Measurements from ENCODE around the gene SYNPR.
"Not testable (repeated sequence)": the region's sequence is repeated elsewhere in the genome, so short reads cannot be mapped to it uniquely, and the experiment has no call there.

SYNPR gene

GRCh38 chr3:63607716-63608115 lies 329.6 kb downstream of the SYNPR start:
- no peak for DNase-seq (ENCODE audit: extremely low read depth in 1 of 2, low read depth in 1 of 2)

DNA sequence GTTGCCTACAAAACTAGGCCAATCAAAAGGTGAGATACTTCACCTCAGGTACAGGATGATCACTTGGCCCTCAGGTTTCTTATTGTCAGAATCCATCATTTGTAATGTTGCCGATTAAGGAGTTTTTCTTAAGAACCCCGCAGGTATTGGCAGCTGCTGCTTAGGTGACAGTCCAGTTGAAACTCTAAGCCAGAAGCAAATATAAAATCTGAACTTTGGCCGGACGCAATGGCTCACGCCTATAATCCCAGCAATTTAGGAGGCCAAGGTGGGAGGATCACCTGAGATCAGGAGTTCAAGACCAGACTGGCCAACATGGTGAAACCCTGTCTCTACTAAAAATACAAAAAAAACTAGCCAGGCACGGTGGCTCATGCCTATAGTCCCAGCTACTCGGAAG lies 331.3 kb downstream of the SYNPR start:
- no peak for DNase-seq (ENCODE audit: extremely low read depth in 1 of 2, low read depth in 1 of 2)

DNA sequence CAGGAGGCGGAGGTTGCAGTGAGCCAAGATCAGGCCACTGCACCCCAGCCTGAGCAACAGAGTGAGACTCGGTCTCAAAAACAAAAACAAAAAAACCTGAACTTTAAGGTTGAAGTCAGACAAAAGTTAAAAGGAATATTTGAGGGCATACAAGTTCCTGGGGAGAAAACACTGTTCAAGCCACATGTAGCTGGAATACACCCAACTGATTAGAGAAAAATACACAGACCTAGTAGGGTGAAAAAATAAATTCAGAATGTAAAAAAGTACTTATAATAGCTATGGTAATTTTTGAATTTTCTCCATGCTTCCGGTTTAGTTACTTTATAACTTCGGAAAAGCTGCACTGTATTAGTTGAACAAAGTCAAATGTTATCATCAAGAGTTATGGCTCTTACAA lies 331.7 kb downstream of the SYNPR start:
- no peak for DNase-seq (ENCODE audit: extremely low read depth in 1 of 2, low read depth in 1 of 2)

DNA sequence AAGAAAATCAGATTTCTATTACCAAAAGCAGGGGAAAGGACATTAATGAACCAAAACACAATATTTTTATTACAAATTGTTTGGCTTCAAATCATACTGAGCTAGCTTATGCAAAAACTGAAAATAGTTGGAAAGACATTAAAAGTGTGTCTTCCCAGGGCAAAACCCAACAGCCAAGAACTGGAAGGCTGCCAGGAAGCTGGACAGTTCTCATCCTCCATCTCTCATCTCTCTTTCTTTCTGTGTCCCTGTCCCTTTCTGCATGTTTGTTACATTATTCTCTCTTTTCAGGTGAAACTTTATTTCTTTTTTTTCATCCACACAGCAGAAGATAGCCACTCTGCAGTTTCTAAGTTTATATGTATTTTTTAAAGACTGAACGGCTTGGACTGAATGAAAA lies 333.3 kb downstream of the SYNPR start:
- no peak for DNase-seq (ENCODE audit: extremely low read depth in 1 of 2, low read depth in 1 of 2)

GRCh38 chr3:63613561-63613960 lies 335.5 kb downstream of the SYNPR start:
- no peak for DNase-seq (ENCODE audit: extremely low read depth in 1 of 2, low read depth in 1 of 2)

- DNase-seq (ENCODE audit: extremely low read depth in 1 of 2, low read depth in 1 of 2) = no peak
These were observed 339.3 kb downstream of the SYNPR start for GRCh38 chr3:63617391-63617790.

DNA sequence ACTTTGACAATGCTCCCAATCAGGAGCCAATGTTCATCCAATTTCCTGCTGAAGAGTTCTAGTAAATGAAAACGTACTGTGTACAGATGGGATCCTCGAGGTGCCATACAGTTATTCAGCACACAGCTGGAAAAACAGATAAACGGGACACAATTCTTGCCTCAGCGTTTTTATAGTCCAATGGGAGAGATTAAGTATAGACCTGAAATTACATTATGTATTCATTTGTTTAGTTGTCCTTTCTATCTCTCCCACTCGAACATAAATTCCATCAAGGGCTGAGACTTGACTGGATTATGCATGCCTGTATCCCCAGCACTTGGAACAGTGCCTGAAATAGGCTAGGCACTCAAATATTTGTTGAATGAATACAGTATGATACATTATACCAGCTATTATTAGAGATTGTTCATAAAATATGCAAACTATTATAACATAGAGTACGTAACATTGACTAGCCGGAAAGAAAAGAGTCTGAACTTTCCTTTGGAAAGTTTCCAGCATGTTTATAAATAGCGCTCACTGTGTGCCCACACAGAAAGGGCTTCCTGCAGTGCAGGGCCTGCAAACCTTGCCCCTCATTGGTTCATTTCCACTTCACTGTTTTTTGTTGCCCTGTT lies 346.9 kb downstream of the SYNPR start:
- DNase-seq (ENCODE audit: extremely low read depth in 1 of 2, low read depth in 1 of 2) = no peak

DNA sequence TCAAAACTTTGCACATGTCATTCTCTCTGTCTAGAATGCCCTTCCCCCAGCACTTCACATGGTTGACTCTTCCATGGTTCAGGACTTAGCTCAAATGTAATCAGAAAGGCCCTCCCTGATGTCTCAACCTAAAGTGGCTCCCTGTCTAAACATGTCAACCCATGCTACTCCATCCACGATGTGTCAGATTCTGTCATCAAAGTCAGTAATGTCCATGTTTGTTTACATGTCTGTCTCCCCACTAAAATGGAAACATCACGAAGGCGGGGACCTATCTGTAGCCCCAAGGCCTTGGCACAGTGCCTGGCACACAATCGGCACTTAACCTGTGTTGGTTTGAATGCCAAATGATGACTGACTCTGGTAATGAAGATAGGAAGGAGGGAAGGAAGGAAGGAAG lies 353.6 kb downstream of the SYNPR start:
- DNase-seq (ENCODE audit: extremely low read depth in 1 of 2, low read depth in 1 of 2) = no peak

DNA sequence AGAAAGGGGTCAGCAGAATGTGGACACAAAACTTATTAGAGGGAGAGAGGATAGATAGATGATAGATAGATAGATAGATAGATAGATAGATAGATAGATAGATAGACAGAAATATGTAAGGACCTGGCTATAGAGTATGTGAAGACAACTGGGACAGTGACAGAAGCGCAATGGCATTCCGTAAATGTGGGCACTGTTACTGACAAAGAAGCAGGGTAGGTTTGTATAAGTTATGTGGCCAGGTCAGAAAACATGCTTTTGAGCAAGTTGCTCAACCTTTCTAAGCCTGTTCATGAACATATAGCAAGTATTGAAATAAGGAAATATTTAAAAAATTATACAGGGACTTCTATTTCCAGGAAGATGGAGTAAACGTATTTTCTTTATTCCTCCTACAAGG lies 357.1 kb downstream of the SYNPR start:
- no peak for DNase-seq (ENCODE audit: extremely low read depth in 1 of 2, low read depth in 1 of 2)

- no peak for DNase-seq (ENCODE audit: extremely low read depth in 1 of 2, low read depth in 1 of 2)
These were observed 361.7 kb downstream of the SYNPR start for GRCh38 chr3:63639806-63640205.

DNA sequence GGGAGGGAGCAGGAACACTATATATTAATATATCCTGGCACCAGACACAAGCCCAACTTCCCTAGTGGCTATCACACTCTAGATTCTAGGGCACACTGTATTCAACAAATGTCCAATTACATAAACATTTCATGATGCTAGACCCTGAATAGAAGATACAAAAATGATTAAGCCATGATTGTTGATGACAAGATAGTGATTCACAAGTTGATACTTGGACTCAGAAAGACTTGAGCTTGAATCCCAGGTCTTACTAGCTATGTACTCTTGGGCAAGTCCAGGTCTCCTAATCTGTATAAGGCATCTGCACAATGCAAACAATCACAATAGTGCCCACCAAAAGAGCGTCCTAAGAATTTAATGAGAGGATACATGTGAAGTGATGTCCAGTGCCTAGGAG lies 364.4 kb downstream of the SYNPR start:
- DNase-seq (ENCODE audit: extremely low read depth in 1 of 2, low read depth in 1 of 2) = no peak

DNA sequence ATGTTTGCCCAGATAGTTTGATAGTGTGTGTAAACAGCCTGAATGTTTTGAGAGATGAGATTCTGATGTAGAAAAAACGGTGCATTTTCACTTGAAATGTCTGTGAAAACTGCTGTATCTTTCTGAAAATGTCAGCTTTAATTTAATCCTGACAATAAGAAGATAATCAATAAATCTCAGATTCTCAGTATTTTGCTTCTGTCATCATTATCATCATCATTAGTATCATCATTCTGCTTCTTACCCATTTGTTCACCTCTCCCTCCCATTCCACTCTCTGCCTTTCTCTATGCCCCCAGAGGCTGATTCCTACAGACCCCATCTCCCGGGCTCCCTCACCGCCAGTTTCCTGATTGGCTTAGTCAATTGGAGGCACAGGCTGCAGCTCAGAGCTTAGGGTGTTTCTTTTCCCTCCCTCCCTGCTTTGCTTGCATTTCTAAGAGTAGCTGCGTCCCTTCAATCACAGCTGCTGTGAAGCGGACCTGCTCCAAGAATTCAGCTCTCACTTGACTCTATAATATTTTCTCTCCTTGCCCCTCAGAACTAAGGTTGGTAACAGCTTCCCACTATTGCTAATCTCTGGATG lies 366.2 kb downstream of the SYNPR start:
- no peak for DNase-seq (ENCODE audit: extremely low read depth in 1 of 2, low read depth in 1 of 2)

GRCh38 chr3:63644928-63645781 lies 367.0 kb downstream of the SYNPR start:
- DNase-seq (ENCODE audit: extremely low read depth in 1 of 2, low read depth in 1 of 2) = not testable (repeated sequence)

- no peak for DNase-seq (ENCODE audit: extremely low read depth in 1 of 2, low read depth in 1 of 2)
These were observed 374.1 kb downstream of the SYNPR start, which contains the start of gene SNTN for GRCh38 chr3:63652066-63652725. SNTN (plus strand) TSS chr3:63652675; CDS start chr3:63652688, 13 bp downstream.

DNA sequence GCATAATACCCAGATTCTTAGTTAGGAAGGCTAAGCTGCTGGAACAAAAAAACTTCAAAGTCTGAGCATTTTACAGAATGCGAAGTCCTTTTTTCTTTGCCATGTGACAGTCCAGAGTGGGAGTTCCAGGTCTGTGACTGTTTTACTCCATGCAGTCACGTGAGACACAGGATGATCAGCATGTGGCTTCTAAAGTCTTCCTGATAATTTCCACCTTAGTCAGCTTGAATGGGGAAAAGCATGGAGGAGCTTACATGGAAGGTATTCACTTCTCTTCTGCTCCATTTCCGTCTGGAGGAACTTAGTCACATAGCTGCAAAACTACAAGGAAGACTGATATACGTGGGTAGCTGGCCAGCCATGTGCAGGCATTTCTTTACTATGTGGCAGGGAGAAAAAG lies 376.1 kb downstream of the SYNPR start:
- DNase-seq (ENCODE audit: extremely low read depth in 1 of 2, low read depth in 1 of 2) = no peak

DNA sequence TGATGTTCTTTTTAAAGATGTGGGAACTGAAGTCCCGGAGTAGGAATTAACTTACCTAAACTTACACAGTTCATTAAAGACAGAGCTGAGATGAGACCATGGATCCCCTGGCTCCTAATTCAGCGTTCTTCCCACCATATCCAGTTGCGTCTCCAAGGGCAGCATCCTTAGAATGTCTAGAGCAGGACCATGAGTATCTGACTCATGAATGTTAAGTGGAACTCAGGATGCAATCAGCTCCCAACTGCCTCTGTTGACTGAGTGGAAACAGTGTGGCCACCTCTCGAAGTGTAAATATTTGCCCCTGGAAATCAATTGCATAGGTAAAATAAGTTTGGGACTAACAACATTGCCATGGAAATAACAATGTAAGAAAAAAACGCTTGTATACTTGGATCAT lies 376.8 kb downstream of the SYNPR start:
- no peak for DNase-seq (ENCODE audit: extremely low read depth in 1 of 2, low read depth in 1 of 2)

GRCh38 chr3:63655519-63655918 lies 377.4 kb downstream of the SYNPR start:
- DNase-seq (ENCODE audit: extremely low read depth in 1 of 2, low read depth in 1 of 2) = no peak

GRCh38 chr3:63656786-63657185 lies 378.7 kb downstream of the SYNPR start:
- DNase-seq (ENCODE audit: extremely low read depth in 1 of 2, low read depth in 1 of 2) = no peak

DNA sequence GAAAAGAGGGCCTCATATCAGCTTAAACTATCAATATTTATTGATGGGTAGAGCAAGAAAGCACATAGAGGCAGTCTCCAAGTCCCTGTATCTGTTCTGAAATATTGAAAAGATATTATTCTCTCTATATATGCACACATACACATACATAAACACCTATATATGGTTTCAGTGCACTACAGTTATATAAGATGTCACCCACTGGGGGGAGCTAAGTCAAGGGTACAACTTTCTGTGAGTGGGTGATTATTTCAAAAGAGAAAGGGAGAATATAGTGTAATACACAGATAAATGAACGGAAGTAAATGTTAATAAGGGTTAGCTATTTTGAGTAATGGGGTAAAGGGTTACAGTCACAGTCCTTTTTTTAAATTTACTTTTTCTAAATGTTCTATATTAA lies 383.1 kb downstream of the SYNPR start:
- DNase-seq (ENCODE audit: extremely low read depth in 1 of 2, low read depth in 1 of 2) = no peak

DNA sequence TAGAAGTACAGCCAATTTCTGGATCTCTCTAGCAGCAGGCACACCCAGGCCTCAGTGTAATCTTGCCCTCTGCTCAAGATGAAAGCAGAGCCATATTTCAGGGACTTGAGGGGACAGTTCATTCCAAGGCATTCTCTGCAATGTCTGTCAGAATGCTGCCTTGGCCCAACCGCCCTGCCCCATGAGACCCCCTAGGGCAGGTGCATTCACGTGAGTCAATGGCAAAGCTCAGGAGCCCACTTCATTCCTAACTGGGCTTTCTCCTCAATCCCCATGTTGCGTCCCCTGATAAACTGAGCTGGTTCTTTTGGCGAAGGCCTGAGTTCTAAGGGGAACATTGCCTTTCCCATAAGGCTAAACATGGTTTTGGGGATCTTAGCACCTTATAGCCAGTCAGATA lies 383.9 kb downstream of the SYNPR start:
- no peak for DNase-seq (ENCODE audit: extremely low read depth in 1 of 2, low read depth in 1 of 2)

DNA sequence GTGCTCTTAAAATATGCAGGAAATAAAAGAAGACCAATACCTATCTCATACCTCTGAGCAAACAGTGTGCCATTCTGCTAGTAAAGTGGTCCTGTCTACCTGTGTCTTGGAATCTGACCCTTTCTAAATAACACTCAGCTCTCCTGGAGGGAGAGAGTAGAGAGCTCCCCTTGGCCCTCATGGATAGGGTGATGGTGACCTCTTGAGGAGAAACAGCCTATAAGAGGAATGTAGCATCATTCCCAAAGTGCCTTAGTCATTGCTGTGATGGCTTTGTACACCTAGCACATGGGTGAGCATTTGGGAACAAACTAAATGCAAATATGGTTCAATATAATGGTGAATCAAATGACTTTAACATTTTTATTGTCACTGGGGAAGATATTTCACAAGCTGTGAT lies 384.4 kb downstream of the SYNPR start:
- DNase-seq (ENCODE audit: extremely low read depth in 1 of 2, low read depth in 1 of 2) = no peak

Measured in activated CD8-positive, alpha-beta memory T cell treated with anti-CD3 and anti-CD28 coated beads for 1 hour (primary cell).